Transverse colon (tissue), 3 donors: Measurements from ENCODE around the gene EP400.

ENCODE experiments used
- CTCF ChIP-seq, 5 experiments: fragments of 200-600 bp in 3 of 5; fragments of 450-650 bp in 2 of 5; sonication (generic) in 3 of 5; IDR thresholded peaks; 1 replicate in 2 of 5; 2 replicates in 3 of 5; pipeline ENCODE4 v1.5.1; 2016 to 2017; ENCODE audit warnings: antibody characterized with exemption in 5 of 5, inconsistent platforms in 3 of 5, mild to moderate bottlenecking in 2 of 5, moderate library complexity in 1 of 5
- POLR2A ChIP-seq: fragments of 450-650 bp; IDR thresholded peaks from one replicate; pipeline ENCODE4 v1.6.1; 2016; ENCODE audit warnings: antibody characterized with exemption, mild to moderate bottlenecking, moderate library complexity

- TF ChIP-seq CTCF (IDR thresholded peaks at IDR 0.05), result no peak
- TF ChIP-seq POLR2A, result no peak
Observed at GRCh38 chr12:132062481-132062880, 112.7 kb downstream of the EP400 start.
